IMR-90 (cell line): Measurements from ENCODE around the gene RGS16. TPM values are rescaled to one million over a fixed set of nuclear protein-coding genes. Genes with fewer than 3 reads are reported as not detected.

Experiments
- ATAC-seq: fragments of 200-7000 bp; cut with Tn5 transposase; 2 replicates; pipeline ENCODE4 v1.9.1; 2020; ENCODE audit warnings: low read depth, mild to moderate bottlenecking, moderate library complexity
- BruUV-seq: library from RNA; stranded (reverse); fragments of 400-500 nt; replicated peaks from 2 replicates; lab custom pipeline; 2021; lab: Mats Ljungman, UMichigan
- CTCF ChIA-PET: fragments of 300-600 bp; formaldehyde crosslinking; extraction: SDS; loops from one replicate; lab custom pipeline; 2021; ENCODE audit warnings: antibody characterized with exemption; lab: Yijun Ruan, JAX
- POLR2A ChIA-PET: fragments of 300-600 bp; sonication (Branson Sonifier 250); formaldehyde crosslinking; loops from one replicate; lab custom pipeline; 2022; ENCODE audit warnings: antibody characterized with exemption; ENCODE audit not compliant: unreplicated experiment; lab: Charles Lee
- DNase-seq: peaks from one replicate; pipeline ENCODE4 v3.0.0; 2013
- H2AFZ ChIP-seq: replicated peaks from 2 replicates; pipeline ENCODE3; 2013; ENCODE audit warnings: low read length, mild to moderate bottlenecking; ENCODE audit not compliant: poor library complexity
- H2AK5ac ChIP-seq: 2 replicates; pipeline ENCODE4 v1.6.1; 2013; ENCODE audit warnings: low read depth, low read length, inconsistent platforms
- H2AK9ac ChIP-seq: replicated peaks from 2 replicates; pipeline ENCODE3; 2013; ENCODE audit warnings: mild to moderate bottlenecking, low read depth, low read length, moderate library complexity; ENCODE audit not compliant: poor library complexity
- H2BK120ac ChIP-seq: 2 replicates; pipeline ENCODE4 v1.6.1; 2013; ENCODE audit warnings: low read depth, low read length, inconsistent platforms
- H2BK15ac ChIP-seq: 3 replicates; pipeline ENCODE4 v1.6.1; 2013; ENCODE audit warnings: low read depth, low read length, inconsistent platforms
- H2BK20ac ChIP-seq: 2 replicates; pipeline ENCODE4 v1.6.1; 2013; ENCODE audit warnings: low read depth, mild to moderate bottlenecking, inconsistent platforms, low read length, moderate library complexity
- H2BK5ac ChIP-seq: 2 replicates; pipeline ENCODE4 v1.6.1; 2013; ENCODE audit warnings: mild to moderate bottlenecking, low read depth, low read length, inconsistent platforms; ENCODE audit not compliant: poor library complexity, severe bottlenecking
- H3K14ac ChIP-seq: replicated peaks from 2 replicates; pipeline ENCODE4 v1.6.1; 2013; ENCODE audit warnings: low read depth, low read length, inconsistent platforms
- H3K18ac ChIP-seq: 2 replicates; pipeline ENCODE4 v1.6.1; 2013; ENCODE audit warnings: low read depth, low read length, control low read depth
- H3K23ac ChIP-seq: 2 replicates; pipeline ENCODE4 v1.6.1; 2013; ENCODE audit warnings: low read depth, low read length, inconsistent platforms
- H3K27ac ChIP-seq: 2 replicates; pipeline ENCODE4 v1.5.1; 2013; ENCODE audit warnings: mild to moderate bottlenecking, control low read depth, low read length; ENCODE audit not compliant: insufficient read depth
- H3K27me3 ChIP-seq: 2 replicates; pipeline ENCODE4 v1.6.1; 2013; ENCODE audit warnings: low read length; ENCODE audit not compliant: control insufficient read depth, insufficient read depth
- H3K36me3 ChIP-seq: 2 replicates; pipeline ENCODE4 v1.6.1; 2013; ENCODE audit warnings: low read length, mixed read lengths; ENCODE audit not compliant: control insufficient read depth, insufficient read depth
- H3K4ac ChIP-seq: 2 replicates; pipeline ENCODE4 v1.6.1; 2013; ENCODE audit warnings: low read depth, low read length, inconsistent platforms
- H3K4me1 ChIP-seq: 2 replicates; pipeline ENCODE4 v1.6.1; 2013; ENCODE audit warnings: low read length, mixed read lengths; ENCODE audit not compliant: control insufficient read depth, insufficient read depth
- H3K4me2 ChIP-seq: 2 replicates; pipeline ENCODE4 v1.6.1; 2013; ENCODE audit warnings: low read depth, mild to moderate bottlenecking, control low read depth, low read length, moderate library complexity
- H3K4me3 ChIP-seq: 2 replicates; pipeline ENCODE4 v1.5.1; 2013; ENCODE audit warnings: low read depth, mild to moderate bottlenecking, control low read depth, low read length, moderate library complexity; ENCODE audit not compliant: insufficient read depth
- H3K56ac ChIP-seq: 2 replicates; pipeline ENCODE4 v1.6.1; 2013; ENCODE audit warnings: low read length, inconsistent platforms; ENCODE audit not compliant: insufficient read depth; ENCODE audit errors: extremely low read depth
- H3K79me1 ChIP-seq, 2 experiments: 2 replicates each; pipeline ENCODE4 v1.6.1; 2013; ENCODE audit warnings: low read length in 2 of 2, inconsistent platforms in 1 of 2, low read depth in 1 of 2
- H3K9ac ChIP-seq: 2 replicates; pipeline ENCODE4 v1.6.1; 2013; ENCODE audit warnings: low read depth, low read length, control low read depth
- H3K9me1 ChIP-seq: 2 replicates; pipeline ENCODE4 v1.6.1; 2013; ENCODE audit warnings: low read length, inconsistent platforms; ENCODE audit not compliant: insufficient read depth
- H3K9me3 ChIP-seq: 2 replicates; pipeline ENCODE4 v1.6.1; 2013; ENCODE audit warnings: low read length; ENCODE audit not compliant: control insufficient read depth, insufficient read depth
- H4K20me1 ChIP-seq: 2 replicates; pipeline ENCODE4 v1.6.1; 2013; ENCODE audit warnings: low read length, inconsistent platforms; ENCODE audit not compliant: insufficient read depth
- H4K5ac ChIP-seq: 2 replicates; pipeline ENCODE4 v1.6.1; 2013; ENCODE audit warnings: mild to moderate bottlenecking, low read depth, low read length, control low read depth
- H4K8ac ChIP-seq, 2 experiments: 2 replicates each; pipeline ENCODE4 v1.6.1; 2013; ENCODE audit warnings: low read depth in 2 of 2, low read length in 2 of 2, control low read depth in 1 of 2, inconsistent platforms in 1 of 2
- H4K91ac ChIP-seq: 2 replicates; pipeline ENCODE4 v1.6.1; 2013; ENCODE audit warnings: low read depth, low read length, inconsistent platforms; ENCODE audit not compliant: insufficient read depth
- CHD1 ChIP-seq: IDR thresholded peaks from 2 replicates; pipeline ENCODE4 v1.6.1; 2012; ENCODE audit warnings: low read depth, low read length, improper control_type of control experiment
- dilution Hi-C: fragments of 300-500 bp; cut with HindIII; formaldehyde crosslinking; loops from one replicate; pipeline ENCODE4 v1.14.3; 2018; ENCODE audit warnings: low sequenced_read_pairs; ENCODE audit not compliant: unreplicated experiment
- in situ Hi-C: fragments of 300-500 bp; cut with MboI; formaldehyde crosslinking; loops from 3 replicates; pipeline ENCODE4 v1.14.3; 2019; ENCODE audit warnings: low sequenced_read_pairs, inconsistent platforms, mixed read lengths
- intact Hi-C: fragments of 100-400 bp; cut with micrococcal nuclease; formaldehyde crosslinking; loops from 2 replicates; pipeline ENCODE4 v1.10.0; 2022
- polyA plus RNA-seq, 3 experiments: library from polyadenylated mRNA; depleted of rRNA; stranded (reverse); fragments of >200 nt; gene quantifications; 2 replicates each; pipeline ENCODE4 v1.2.3, GENCODE V29; 2012; ENCODE audit warnings: low replicate concordance in 1 of 3
- total RNA-seq: library from RNA; depleted of rRNA; stranded (reverse); fragments of >200 nt; gene quantifications from 2 replicates; pipeline ENCODE4 v1.2.3, GENCODE V29; 2012

Gene RGS16
- total and polyA plus RNA-seq, 2 of the 4 experiments (the other 2 are of a cell fraction): 0.15 to 0.18 TPM

- intact Hi-C loops: no loop called here
- H4K5ac ChIP-seq: no peak overlapping the region
- ATAC-seq (no peak), DNase-seq (no peak)
- no peak overlapping the region for H3K4ac ChIP-seq
- TF ChIP-seq CHD1: no peak
- POLR2A ChIA-PET: no interaction called here
- H3K4me2 ChIP-seq: no peak overlapping the region
- H3K23ac ChIP-seq: no peak overlapping the region
- no peaks in the 10 kb centered on the region for H3K9me1 ChIP-seq
- in situ Hi-C loops: no loop called here
- H3K27ac ChIP-seq: no peak overlapping the region
- no peak overlapping the region for H4K91ac ChIP-seq
- no peak overlapping the region for H2AK9ac ChIP-seq
- H2BK15ac ChIP-seq: no peak overlapping the region
- no peak overlapping the region for H2BK120ac ChIP-seq
- CTCF ChIA-PET: no interaction called here
- H2BK20ac ChIP-seq: no peak overlapping the region
- no peak overlapping the region for H3K56ac ChIP-seq
- no peak overlapping the region for H2AK5ac ChIP-seq
- H3K4me3 ChIP-seq: no peak overlapping the region
- H3K9ac ChIP-seq: no peak overlapping the region
- H3K27me3 ChIP-seq: peaks cover 22% of the 10 kb centered on the region
- H2AFZ ChIP-seq: no peak overlapping the region
- no peaks in the 10 kb centered on the region for H3K79me1 ChIP-seq
- no peaks in the 10 kb centered on the region for H4K20me1 ChIP-seq
- no peak overlapping the region for H3K14ac ChIP-seq
- H3K36me3 ChIP-seq: no peaks in the 10 kb centered on the region
- no peak overlapping the region for H3K18ac ChIP-seq
- no peaks in the 10 kb centered on the region for H3K9me3 ChIP-seq
- dilution Hi-C loops: no loop called here
- no TSS peak for BruUV-seq
- H3K4me1 ChIP-seq: peaks cover 5% of the 10 kb centered on the region; the same call in 1 of the 2 replicates
- H2BK5ac ChIP-seq: no peak overlapping the region
- no peak overlapping the region for H4K8ac ChIP-seq
Observed at GRCh38 chr1:182620924-182621585, 16.9 kb upstream of the RGS16 start.
